ENCODE results near the gene SLC15A4. TPM values are rescaled to one million over a fixed set of nuclear protein-coding genes. Genes with fewer than 3 reads are reported as not detected.

SLC15A4 gene
- total and polyA plus RNA-seq, 2 donors (not counting 1 experiment from before 2014, with no cell fraction given), result 35.8 to 36.3 TPM

- no peak overlapping the region for H3K27ac ChIP-seq (ENCODE audit: insufficient read depth, low read length)
- H3K9me3 ChIP-seq (ENCODE audit: control insufficient read depth, insufficient read depth, low read depth, low read length), result no peaks in the 10 kb centered on the region
- H3K4me3 ChIP-seq (replicated peaks in 1 of 4; ENCODE audit: control extremely low read depth in 1 of 4, insufficient read depth in 1 of 4, low read depth in 3 of 4, low read length in 4 of 4), result no peak overlapping the region
- H4K20me1 ChIP-seq (ENCODE audit: control insufficient read depth, extremely low read depth, insufficient read depth, low read length), result no peaks in the 10 kb centered on the region
- no peak overlapping the region for H3K4me2 ChIP-seq (ENCODE audit: extremely low read depth, insufficient read depth, low read length)
- H3K27me3 ChIP-seq (ENCODE audit: control insufficient read depth, insufficient read depth, low read length), result no peaks in the 10 kb centered on the region
- no peaks in the 10 kb centered on the region for H3K4me1 ChIP-seq (ENCODE audit: control insufficient read depth, extremely low read depth, insufficient read depth, low read length)
- H3K36me3 ChIP-seq (ENCODE audit: control insufficient read depth, insufficient read depth, low read length), result no peaks in the 10 kb centered on the region
- TF ChIP-seq EZH2 (IDR thresholded peaks at IDR 0.05; ENCODE audit: low read length, missing control alignments) (no peak), CTCF (conservative IDR thresholded peaks at IDR 0.05 in 1 of 2, IDR thresholded peaks at IDR 0.05 in 1 of 2; ENCODE audit: low read depth in 1 of 2, low read length in 2 of 2) (no peak)
- H3K9ac ChIP-seq (ENCODE audit: insufficient read depth, low read length), result no peak overlapping the region
- no peak for DNase-seq (ENCODE audit: low read depth in 2 of 2)
- no peaks in the 10 kb centered on the region for H3K79me2 ChIP-seq (ENCODE audit: control insufficient read depth, insufficient read depth, low read length)
- H2AFZ ChIP-seq (ENCODE audit: low read length), result no peak overlapping the region
Observed at GRCh38 chr12:128763395-128763794, 60.4 kb downstream of the SLC15A4 start.

DNA sequence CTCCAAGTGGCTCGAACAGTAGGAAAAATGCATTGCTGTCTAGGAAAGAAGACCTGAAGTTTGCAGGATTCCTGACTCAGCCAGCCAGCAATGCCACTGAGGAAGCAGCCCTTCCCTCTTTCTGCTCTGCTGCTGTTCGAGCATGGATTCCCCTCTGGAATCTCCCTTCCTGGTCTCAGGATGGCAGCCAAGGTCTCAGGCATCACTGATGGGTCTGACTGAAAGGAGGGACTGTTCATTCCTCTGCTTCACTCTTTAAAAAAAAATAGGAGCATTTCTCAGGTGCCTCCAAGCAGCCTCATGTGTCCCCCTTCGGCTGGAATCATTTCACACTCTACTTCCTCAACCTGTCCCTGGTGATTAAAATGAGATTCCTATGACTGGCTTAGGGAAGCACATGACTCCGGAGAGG is 62.4 kb downstream of the SLC15A4 start:
- TF ChIP-seq CTCF (conservative IDR thresholded peaks at IDR 0.05 in 1 of 2, IDR thresholded peaks at IDR 0.05 in 1 of 2; ENCODE audit: low read depth in 1 of 2, low read length in 2 of 2) (no peak), EZH2 (IDR thresholded peaks at IDR 0.05; ENCODE audit: low read length, missing control alignments) (no peak)
- H2AFZ ChIP-seq (ENCODE audit: low read length), result no peak overlapping the region
- no peak overlapping the region for H3K4me3 ChIP-seq (replicated peaks in 1 of 4; ENCODE audit: control extremely low read depth in 1 of 4, insufficient read depth in 1 of 4, low read depth in 3 of 4, low read length in 4 of 4)
- no peak overlapping the region for H3K9ac ChIP-seq (ENCODE audit: insufficient read depth, low read length)
- no peak overlapping the region for H3K4me2 ChIP-seq (ENCODE audit: extremely low read depth, insufficient read depth, low read length)
- no peaks in the 10 kb centered on the region for H4K20me1 ChIP-seq (ENCODE audit: control insufficient read depth, extremely low read depth, insufficient read depth, low read length)
- H3K27me3 ChIP-seq (ENCODE audit: control insufficient read depth, insufficient read depth, low read length), result no peaks in the 10 kb centered on the region
- H3K4me1 ChIP-seq (ENCODE audit: control insufficient read depth, extremely low read depth, insufficient read depth, low read length), result no peaks in the 10 kb centered on the region
- H3K79me2 ChIP-seq (ENCODE audit: control insufficient read depth, insufficient read depth, low read length), result no peaks in the 10 kb centered on the region
- H3K9me3 ChIP-seq (ENCODE audit: control insufficient read depth, insufficient read depth, low read depth, low read length), result no peaks in the 10 kb centered on the region
- no peak for DNase-seq (ENCODE audit: low read depth in 2 of 2)
- H3K27ac ChIP-seq (ENCODE audit: insufficient read depth, low read length), result no peak overlapping the region
- no peaks in the 10 kb centered on the region for H3K36me3 ChIP-seq (ENCODE audit: control insufficient read depth, insufficient read depth, low read length)

GRCh38 chr12:128755566-128755965 is 68.2 kb downstream of the SLC15A4 start:
- H3K4me2 ChIP-seq (ENCODE audit: extremely low read depth, insufficient read depth, low read length), result no peak overlapping the region
- no peak overlapping the region for H2AFZ ChIP-seq (ENCODE audit: low read length)
- no peaks in the 10 kb centered on the region for H4K20me1 ChIP-seq (ENCODE audit: control insufficient read depth, extremely low read depth, insufficient read depth, low read length)
- no peak overlapping the region for H3K4me3 ChIP-seq (replicated peaks in 1 of 4; ENCODE audit: control extremely low read depth in 1 of 4, insufficient read depth in 1 of 4, low read depth in 3 of 4, low read length in 4 of 4)
- no peaks in the 10 kb centered on the region for H3K4me1 ChIP-seq (ENCODE audit: control insufficient read depth, extremely low read depth, insufficient read depth, low read length)
- no peak overlapping the region for H3K27ac ChIP-seq (ENCODE audit: insufficient read depth, low read length)
- no peak for TF ChIP-seq EZH2 (IDR thresholded peaks at IDR 0.05; ENCODE audit: low read length, missing control alignments)
- no peak for TF ChIP-seq CTCF (conservative IDR thresholded peaks at IDR 0.05 in 1 of 2, IDR thresholded peaks at IDR 0.05 in 1 of 2; ENCODE audit: low read depth in 1 of 2, low read length in 2 of 2)
- no peaks in the 10 kb centered on the region for H3K36me3 ChIP-seq (ENCODE audit: control insufficient read depth, insufficient read depth, low read length)
- H3K9ac ChIP-seq (ENCODE audit: insufficient read depth, low read length), result no peak overlapping the region
- DNase-seq (ENCODE audit: low read depth in 2 of 2), result no peak
- H3K79me2 ChIP-seq (ENCODE audit: control insufficient read depth, insufficient read depth, low read length), result no peaks in the 10 kb centered on the region
- no peaks in the 10 kb centered on the region for H3K9me3 ChIP-seq (ENCODE audit: control insufficient read depth, insufficient read depth, low read depth, low read length)
- no peaks in the 10 kb centered on the region for H3K27me3 ChIP-seq (ENCODE audit: control insufficient read depth, insufficient read depth, low read length)

All from fibroblast of lung (primary cell).